ENCODE data around the gene FLNB. TPM values are rescaled to one million over a fixed set of nuclear protein-coding genes. Genes with fewer than 3 reads are reported as not detected.

FLNB gene
- total and polyA plus RNA-seq, 8 donors = 38.2 to 204 (median 85.9) TPM

DNA sequence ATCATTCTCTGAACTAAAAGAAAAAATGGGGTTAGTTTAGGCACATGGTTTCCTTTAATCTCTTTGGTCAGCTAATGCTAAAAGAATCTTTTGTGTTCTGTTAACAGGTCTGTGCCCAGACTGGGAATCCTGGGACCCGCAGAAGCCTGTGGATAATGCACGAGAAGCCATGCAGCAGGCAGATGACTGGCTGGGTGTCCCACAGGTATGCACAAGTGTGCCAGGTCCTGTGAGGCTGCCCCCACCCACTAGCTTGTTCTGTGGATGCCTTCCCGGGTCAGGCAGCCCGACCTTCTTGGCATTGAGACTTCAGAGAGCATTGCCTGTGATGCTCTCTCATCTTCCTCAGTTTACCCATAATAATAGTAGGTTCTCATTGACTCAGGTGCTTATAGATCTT, 70.4 kb downstream of the FLNB start:
- WGBS, 5 donors = 72 to 94% (median 86%) methylated on average over 4 of the region's 4 CpGs
- Histone ChIP-seq H3K27ac (peak overlapping the region in 1 of 5 donors; percentile 40), H3K27me3 (no peaks in the 10 kb centered on the region), H3K36me3 (peaks cover 15 to 61% (median 54%) of the 10 kb centered on the region in 4 donors), H3K4me3 (no peak overlapping the region), H3K4me1 (peaks cover 17 to 51% (median 32%) of the 10 kb centered on the region in 4 donors), H3K9me3 (no peaks in the 10 kb centered on the region)
- no peak for TF ChIP-seq POLR2A (IDR thresholded peaks at IDR 0.05)
- no peak for TF ChIP-seq POLR2AphosphoS5 (IDR thresholded peaks at IDR 0.05)
- TF ChIP-seq EP300 (IDR thresholded peaks at IDR 0.05) = no peak
- no peak for TF ChIP-seq CTCF (IDR thresholded peaks at IDR 0.05)
- no peak for DNase-seq
- intact Hi-C loops (cut with DNase I; ENCODE audit: low total_unique reads) = loop anchor here (10.0 kb wide), 1 partner anchor 54 kb away; no protein-coding TSS in a partner anchor

DNA sequence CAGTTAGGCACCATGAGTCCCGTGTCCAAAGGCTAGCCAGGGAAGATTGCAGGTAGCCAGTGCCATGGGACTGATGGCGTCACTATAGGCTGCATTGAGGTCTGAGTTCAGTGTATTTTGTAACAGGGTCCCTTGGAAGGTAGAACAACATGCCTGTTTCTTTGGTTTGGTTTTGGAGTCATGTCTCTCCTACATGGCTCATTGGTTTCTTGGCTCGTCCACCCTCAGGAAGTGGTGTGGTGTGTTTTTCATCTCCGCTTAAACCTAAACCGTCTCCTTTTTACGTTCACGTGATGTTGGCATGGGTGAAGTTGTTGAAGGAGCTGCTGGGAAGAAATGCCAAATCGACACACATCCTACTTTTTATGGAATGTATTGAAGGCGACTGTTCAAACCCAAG, 71.6 kb downstream of the FLNB start:
- 83 to 96% (median 90%) methylated on average over 9 of the region's 9 CpGs for WGBS, 5 donors
- Histone ChIP-seq H3K27me3 (no peaks in the 10 kb centered on the region), H3K27ac (no peak overlapping the region), H3K9me3 (no peaks in the 10 kb centered on the region), H3K36me3 (peaks cover 15 to 61% (median 54%) of the 10 kb centered on the region in 4 donors), H3K4me3 (no peak overlapping the region), H3K4me1 (peaks cover 15 to 51% (median 32%) of the 10 kb centered on the region in 4 donors)
- intact Hi-C loops (cut with DNase I; ENCODE audit: low total_unique reads) = loop anchor here (10.0 kb wide), 1 partner anchor 55 kb away; no protein-coding TSS in a partner anchor
- no peak for DNase-seq
- TF ChIP-seq EP300 (IDR thresholded peaks at IDR 0.05) = no peak
- no peak for TF ChIP-seq POLR2AphosphoS5 (IDR thresholded peaks at IDR 0.05)
- no peak for TF ChIP-seq CTCF (IDR thresholded peaks at IDR 0.05)
- no peak for TF ChIP-seq POLR2A (IDR thresholded peaks at IDR 0.05)

GRCh38 chr3:58082047-58082446, 73.8 kb downstream of the FLNB start:
- TF ChIP-seq POLR2AphosphoS5 (IDR thresholded peaks at IDR 0.05) (no peak), CTCF (IDR thresholded peaks at IDR 0.05) (no peak), POLR2A (IDR thresholded peaks at IDR 0.05) (no peak), EP300 (IDR thresholded peaks at IDR 0.05) (no peak)
- intact Hi-C loops (cut with DNase I; ENCODE audit: low total_unique reads) = no loop called here
- H3K27ac ChIP-seq = peak overlapping the region in 4 of 5 donors; percentile 18 to 42 (median 26)
- H3K27me3 ChIP-seq = no peaks in the 10 kb centered on the region
- H3K9me3 ChIP-seq = no peaks in the 10 kb centered on the region
- 30 to 77% (median 52%) methylated on average over 7 of the region's 7 CpGs for WGBS, 5 donors
- H3K36me3 ChIP-seq = peaks cover 15 to 59% (median 49%) of the 10 kb centered on the region in 4 donors
- H3K4me1 ChIP-seq = peaks cover 15 to 45% (median 31%) of the 10 kb centered on the region in 4 donors
- no peak overlapping the region for H3K4me3 ChIP-seq
- peak in 1 of 2 donors; percentile 70 for DNase-seq

DNA sequence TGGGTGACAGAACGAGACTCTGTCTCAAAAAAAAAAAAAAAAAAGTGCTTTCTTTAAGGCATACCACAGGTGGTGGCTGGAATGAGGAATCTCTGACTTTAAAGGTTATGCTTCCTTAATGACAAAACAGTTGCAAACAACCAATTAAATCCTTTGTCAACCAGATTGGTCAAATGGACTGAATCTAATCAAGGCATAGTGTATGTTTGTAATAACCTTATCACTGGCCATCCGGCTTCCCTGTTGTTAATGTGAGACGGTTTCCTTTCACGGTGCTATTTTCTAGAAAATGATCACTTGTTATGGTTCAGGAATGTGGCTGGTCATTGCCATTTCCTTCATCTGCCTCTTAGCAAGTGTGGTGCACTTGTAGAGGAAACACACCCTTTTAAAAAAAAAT, 75.9 kb downstream of the FLNB start:
- TF ChIP-seq EP300 (IDR thresholded peaks at IDR 0.05) = no peak
- no peak for TF ChIP-seq POLR2AphosphoS5 (IDR thresholded peaks at IDR 0.05)
- TF ChIP-seq CTCF (IDR thresholded peaks at IDR 0.05) = no peak
- no peak for TF ChIP-seq POLR2A (IDR thresholded peaks at IDR 0.05)
- H3K27ac ChIP-seq = peak overlapping the region in 2 of 5 donors; percentile 50 to 59
- intact Hi-C loops (cut with DNase I; ENCODE audit: low total_unique reads) = no loop called here
- no peaks in the 10 kb centered on the region for H3K27me3 ChIP-seq
- peaks cover 8 to 49% (median 35%) of the 10 kb centered on the region in 4 donors for H3K36me3 ChIP-seq
- WGBS, 5 donors = 20 to 57% (median 22%) methylated on average over 3 to 4 of the region's 4 CpGs
- peaks cover 15 to 45% (median 27%) of the 10 kb centered on the region in 4 donors for H3K4me1 ChIP-seq
- no peaks in the 10 kb centered on the region for H3K9me3 ChIP-seq
- H3K4me3 ChIP-seq = no peak overlapping the region
- no peak for DNase-seq
